Adipose tissue (tissue), 3 donors: ENCODE measurements around the gene GPATCH3. TPM values are rescaled to one million over a fixed set of nuclear protein-coding genes. Genes with fewer than 3 reads are reported as not detected.
"Not testable (repeated sequence)": the region's sequence is repeated elsewhere in the genome, so short reads cannot be mapped to it uniquely, and the experiment has no call there.

Source experiments
- H3K27ac ChIP-seq: one replicate; pipeline ENCODE4 v1.5.1; 2013; ENCODE audit warnings: low read depth, low read length
- WGBS, 3 donors: extraction: QIAGEN DNeasy Blood & Tissue Kit; methylation state at CpG; one replicate each; pipeline ENCODE4 v1.1.7; 2013; 5-methylcytosine and 5-hydroxymethylcytosine counted together
- polyA plus RNA-seq, 3 donors: library from polyadenylated mRNA; stranded (reverse); fragments of 200-250 nt; gene quantifications; one replicate each; pipeline ENCODE4 v1.2.3, GENCODE V29; 2013
- donor health status: healthy with polysubstance abuse.
- donor health status: Bipolar disorder and iron deficiency.
- donor health status: healthy.

Gene GPATCH3
- polyA plus RNA-seq, 3 donors, result 6.3 to 16.5 (median 9.4) TPM

- 93 to 98% (median 97%) methylated on average over 4 of the region's 4 CpGs for WGBS, 3 donors
Measured at GRCh38 chr1:26855636-26856035, 44.6 kb downstream of the GPATCH3 start.

GRCh38 chr1:26854906-26855305, 45.4 kb downstream of the GPATCH3 start:
- 90 to 93% (median 93%) methylated on average over 5 of the region's 5 CpGs for WGBS, 3 donors
- H3K27ac ChIP-seq, result no peak overlapping the region

More at GRCh38 chr1:26855636-26856035, 44.6 kb downstream of the GPATCH3 start:
- no peak overlapping the region for H3K27ac ChIP-seq

DNA sequence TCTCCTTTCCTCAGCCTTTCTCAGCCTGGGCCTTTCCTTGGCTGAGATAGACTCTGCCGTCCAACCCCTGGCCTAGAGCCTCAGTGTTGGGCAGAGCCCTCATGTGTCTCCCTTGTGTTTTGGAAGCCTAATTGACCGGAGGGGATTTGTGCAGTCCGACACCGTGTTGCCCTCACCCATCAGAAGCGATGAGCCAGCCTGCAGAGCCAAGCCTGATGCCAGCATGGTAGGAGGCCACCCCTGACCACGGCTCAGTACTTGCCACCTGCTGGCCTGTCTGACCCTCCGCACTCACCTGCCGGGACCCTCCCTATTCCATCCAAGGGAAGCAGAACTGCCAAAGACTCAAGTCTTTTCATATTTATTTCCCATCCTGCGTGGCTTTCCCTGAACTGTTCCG, 46.7 kb downstream of the GPATCH3 start:
- 96 to 97% (median 96%) methylated on average over 10 of the region's 10 CpGs for WGBS, 3 donors

DNA sequence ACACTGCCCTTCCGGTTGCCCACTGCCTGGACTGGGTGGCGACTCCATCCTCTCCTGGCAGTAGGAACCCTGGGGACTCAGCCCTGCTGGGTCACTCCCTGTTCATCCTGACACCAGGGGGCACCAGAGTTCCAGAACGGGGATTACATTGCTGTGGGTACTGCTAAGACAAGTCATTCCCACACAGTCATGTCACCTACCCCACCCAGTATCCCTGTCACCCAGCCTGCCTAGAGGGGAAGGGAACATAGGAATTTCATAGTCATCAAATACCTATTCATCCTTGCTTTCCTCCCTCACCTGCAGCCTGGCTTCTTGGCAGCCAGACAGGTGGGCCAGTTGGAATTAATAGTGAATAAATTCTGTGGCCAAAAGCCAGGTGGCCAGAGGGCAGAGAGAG, 47.1 kb downstream of the GPATCH3 start:
- H3K27ac ChIP-seq, result no peak overlapping the region
- WGBS, 3 donors, result 9 to 23% (median 19%) methylated on average over 3 of the region's 3 CpGs

More for the DNA sequence above, 46.7 kb downstream of the GPATCH3 start:
- H3K27ac ChIP-seq, result no peak overlapping the region

GRCh38 chr1:26852701-26853100, 47.6 kb downstream of the GPATCH3 start:
- no peak overlapping the region for H3K27ac ChIP-seq
- 71 to 79% (median 78%) methylated on average over 9 of the region's 9 CpGs for WGBS, 3 donors

GRCh38 chr1:26851106-26851684, 49.1 kb downstream of the GPATCH3 start:
- H3K27ac ChIP-seq, result no peak overlapping the region
- 88 to 91% (median 88%) methylated on average over 12 of the region's 12 CpGs for WGBS, 3 donors

GRCh38 chr1:26848941-26849774, 51.1 kb downstream of the GPATCH3 start:
- WGBS, 3 donors, result 60 to 77% (median 69%) methylated on average over 10 of the region's 10 CpGs
- no peak overlapping the region for H3K27ac ChIP-seq

DNA sequence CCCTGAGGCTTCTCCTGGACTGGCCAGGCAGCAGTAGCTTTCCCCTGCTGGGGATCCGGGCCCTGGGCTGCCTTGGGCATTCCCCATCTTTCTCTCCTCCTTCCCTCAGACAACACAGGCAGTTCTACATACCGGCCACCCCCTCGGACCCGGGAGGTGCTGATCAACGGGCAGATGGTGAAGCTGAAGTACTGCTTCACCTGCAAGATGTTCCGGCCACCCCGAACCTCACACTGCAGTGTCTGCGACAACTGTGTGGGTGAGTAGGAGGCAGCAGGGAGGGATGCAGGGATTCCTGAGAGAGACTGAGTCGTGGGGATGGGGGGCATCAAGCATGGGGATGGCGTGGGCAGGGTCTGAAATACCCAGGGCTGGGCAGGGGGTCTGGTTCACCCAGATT, 51.8 kb downstream of the GPATCH3 start:
- WGBS, 3 donors, result 85 to 91% (median 88%) methylated on average over 10 of the region's 10 CpGs
- no peak overlapping the region for H3K27ac ChIP-seq

- WGBS, 3 donors, result 90 to 92% (median 91%) methylated on average over 6 of the region's 6 CpGs
- H3K27ac ChIP-seq, result not testable (repeated sequence)
Measured at GRCh38 chr1:26847826-26848225, 52.4 kb downstream of the GPATCH3 start.

- no peak overlapping the region for H3K27ac ChIP-seq
- WGBS, 3 donors, result 88 to 93% (median 92%) methylated on average over 13 of the region's 13 CpGs
Measured at GRCh38 chr1:26844424-26845196, 55.7 kb downstream of the GPATCH3 start.

Other genes starting within 250 kb of the GPATCH3 start
- 10 to 100 TPM; 12.2 to 22.8 (median 18.1) TPM for gene ARID1A, start 204.5 kb downstream of the GPATCH3 start, polyA plus RNA-seq
- 1 to 10 TPM; 6.7 to 9.5 (median 8.4) TPM for gene PIGV, start 112.5 kb downstream of the GPATCH3 start, polyA plus RNA-seq
- gene ZDHHC18, start 73.8 kb downstream of the GPATCH3 start, polyA plus RNA-seq, result 10 to 100 TPM in 2 of 3 donors, 1 to 10 TPM in 1; 6.1 to 28.4 (median 17.1) TPM
- 1 to 10 TPM in 1 of 3 donors, under 1 TPM in 2; 0.44 to 9.4 (median 0.79) TPM for gene SFN, start 37.3 kb downstream of the GPATCH3 start, polyA plus RNA-seq
- gene GPN2, start 10.2 kb downstream of the GPATCH3 start, polyA plus RNA-seq, result 10 to 100 TPM in 1 of 3 donors, 1 to 10 TPM in 2; 6.5 to 15.6 (median 8.3) TPM
- 10 to 100 TPM in 1 of 3 donors, 1 to 10 TPM in 1, not detected in 1; 4.0 to 16.3 TPM for gene NR0B2, start 13.5 kb upstream of the GPATCH3 start, polyA plus RNA-seq
- 10 to 100 TPM; 36.1 to 49.8 (median 45.1) TPM for gene NUDC, start 21.3 kb upstream of the GPATCH3 start, polyA plus RNA-seq
- gene KDF1, start 60.0 kb upstream of the GPATCH3 start, polyA plus RNA-seq, result 10 to 100 TPM in 1 of 3 donors, under 1 TPM in 1, not detected in 1; 0.94 to 10.6 TPM
- 10 to 100 TPM in 2 of 3 donors, 1 to 10 TPM in 1; 9.1 to 10.4 (median 10.3) TPM for gene TRNP1, start 93.2 kb upstream of the GPATCH3 start, polyA plus RNA-seq
- gene TENT5B, start 112.4 kb upstream of the GPATCH3 start, polyA plus RNA-seq, result 1 to 10 TPM; 1.8 to 3.1 (median 2.9) TPM